Dermis lymphatic vessel endothelial cell (primary cell): Measurements from ENCODE around the gene MYO1E. TPM values are rescaled to one million over a fixed set of nuclear protein-coding genes. Genes with fewer than 3 reads are reported as not detected.

Source experiments
- total RNA-seq: library from RNA; depleted of rRNA; stranded (reverse); fragments of >200 nt; gene quantifications from 2 replicates; pipeline ENCODE4 v1.2.1, GENCODE V29; 2014

The MYO1E gene
- total RNA-seq = 19.0 and 44.1 TPM in 2 replicates

GRCh38 chr15:59372352-59373211, at the start of gene MYO1E:
TSS of gene MYO1E (minus strand) at chr15:59372871. CDS start at chr15:59372500, 371 bp downstream.

DNA sequence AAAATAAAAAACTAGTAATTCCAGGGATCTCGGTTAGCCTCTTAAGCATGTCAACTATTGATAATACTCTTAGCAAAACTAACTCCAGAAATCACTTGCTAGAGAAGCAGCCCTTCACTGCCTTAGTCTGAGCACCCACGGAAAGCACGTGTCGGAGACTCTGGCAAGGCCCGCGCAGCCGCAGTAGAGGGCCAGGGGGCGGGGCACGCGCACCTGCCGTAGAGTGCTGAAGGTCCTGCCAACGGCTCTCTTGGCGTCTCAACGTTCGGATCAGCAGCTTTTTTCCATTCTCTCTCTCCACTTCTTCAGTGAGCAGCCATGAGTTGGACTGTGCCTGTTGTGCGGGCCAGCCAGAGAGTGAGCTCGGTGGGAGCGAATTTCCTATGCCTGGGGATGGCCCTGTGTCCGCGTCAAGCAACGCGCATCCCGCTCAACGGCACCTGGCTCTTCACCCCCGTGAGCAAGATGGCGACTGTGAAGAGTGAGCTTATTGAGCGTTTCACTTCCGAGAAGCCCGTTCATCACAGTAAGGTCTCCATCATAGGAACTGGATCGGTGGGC, 166.0 kb downstream of the MYO1E start, which contains the start of gene LDHAL6B:
Gene LDHAL6B, plus strand, starts transcription at position 221 of the 561 bp plus-strand sequence. Its CDS starts 98 bp downstream, at position 319.

GRCh38 chr15:59104912-59105732, 267.5 kb downstream of the MYO1E start, which contains the start of gene CCNB2:
TSS of gene CCNB2 (plus strand) at chr15:59105146. CDS start at chr15:59105269, 123 bp downstream.

Other genes starting within 250 kb of the MYO1E start
- not detected in 2 replicates for gene LDHAL6B, start 166.0 kb downstream of the MYO1E start, total RNA-seq
- gene FAM81A, start 65.3 kb upstream of the MYO1E start, total RNA-seq = under 0.01 and 0.09 TPM in 2 replicates
- gene GCNT3, start 238.9 kb upstream of the MYO1E start, total RNA-seq = not detected in 2 replicates